ENCODE measurements around the gene WBP2NL. TPM values are rescaled to one million over a fixed set of nuclear protein-coding genes. Genes with fewer than 3 reads are reported as not detected.

Gene WBP2NL
- total RNA-seq, 1 donor from 2014 or later: 3.7 TPM

Small RNA genes lying within 50 kb of the gene (small RNA-seq; reads per million reads assigned to genes)
- gene SNORD13P1 (ENCODE audit: low replicate concordance): not detected

Other genes starting within 250 kb of the WBP2NL start
- gene CCDC134, start 198.1 kb upstream of the WBP2NL start, total RNA-seq: 7.1 TPM
- gene SREBF2, start 165.7 kb upstream of the WBP2NL start, total RNA-seq: 82.1 TPM
- not detected for gene SHISA8, start 83.7 kb upstream of the WBP2NL start, total RNA-seq
- gene TNFRSF13C, start 72.0 kb upstream of the WBP2NL start, total RNA-seq: 0.49 TPM
- gene CENPM, start 51.6 kb upstream of the WBP2NL start, total RNA-seq: 3.0 TPM
- 172 TPM for gene SEPTIN3, start 29.3 kb upstream of the WBP2NL start, total RNA-seq
- 7.6 TPM for gene NAGA, start 72.0 kb downstream of the WBP2NL start, total RNA-seq
- 2.5 TPM for gene PHETA2, start 75.5 kb downstream of the WBP2NL start, total RNA-seq
- gene SMDT1, start 80.9 kb downstream of the WBP2NL start, total RNA-seq: 15.2 TPM
- gene NDUFA6, start 92.0 kb downstream of the WBP2NL start, total RNA-seq: 32.7 TPM
- 2.0 TPM for gene CYP2D6, start 132.0 kb downstream of the WBP2NL start, total RNA-seq